Activated CD8-positive, alpha-beta T cell treated with anti-CD3 and anti-CD28 coated beads for 36 hours (primary cell): ENCODE data around the gene FGD3. TPM values are rescaled to one million over a fixed set of nuclear protein-coding genes. Genes with fewer than 3 reads are reported as not detected.

ENCODE experiments used
- ATAC-seq: fragments of 200-7000 bp; cut with Tn5 transposase; one replicate; pipeline ENCODE4 v1.10.0; 2021; ENCODE audit warnings: mild to moderate bottlenecking, moderate library complexity
- CTCF ChIA-PET: fragments of 350-600 bp; sonication (Branson Sonifier 250); formaldehyde crosslinking; loops from one replicate; lab custom pipeline; 2021; ENCODE audit warnings: antibody characterized with exemption; lab: Charles Lee
- POLR2A ChIA-PET: fragments of 350-600 bp; sonication (Branson Sonifier 250); formaldehyde crosslinking; loops from one replicate; lab custom pipeline; 2021; ENCODE audit warnings: antibody characterized with exemption; lab: Charles Lee
- DNase-seq: peaks from one replicate; pipeline ENCODE4 v3.0.0-alpha.2; 2020
- H3K27ac Mint-ChIP-seq: one replicate; pipeline ENCODE4 v1.8.0; 2021; ENCODE audit warnings: mild to moderate bottlenecking, mixed read lengths
- H3K27me3 Mint-ChIP-seq: one replicate; pipeline ENCODE4 v1.8.0; 2021; ENCODE audit warnings: mixed read lengths
- H3K36me3 Mint-ChIP-seq: one replicate; pipeline ENCODE4 v1.8.0; 2021; ENCODE audit warnings: low read depth, mixed read lengths
- H3K4me1 Mint-ChIP-seq: one replicate; pipeline ENCODE4 v1.8.0; 2021; ENCODE audit warnings: low read depth, mixed read lengths
- H3K4me3 Mint-ChIP-seq: one replicate; pipeline ENCODE4 v1.8.0; 2021; ENCODE audit warnings: mild to moderate bottlenecking, moderate library complexity, mixed read lengths
- H3K9me3 Mint-ChIP-seq: one replicate; pipeline ENCODE4 v1.8.0; 2021; ENCODE audit warnings: mixed read lengths
- CTCF ChIP-seq: fragments of 200-600 bp; IDR thresholded peaks from one replicate; pipeline ENCODE4 v1.8.0; 2022; ENCODE audit warnings: antibody characterized with exemption, mild to moderate bottlenecking
- intact Hi-C: fragments of 100-400 bp; cut with micrococcal nuclease; formaldehyde crosslinking; loops from one replicate; pipeline ENCODE4 v1.10.0; 2022
- total RNA-seq, 2 experiments: library from RNA; stranded (reverse); gene quantifications; one replicate each; pipeline ENCODE4 v1.2.3, GENCODE V29; 2021

The FGD3 gene
- total RNA-seq, 2 experiments from 2014 or later: 41.6 to 43.5 TPM

GRCh38 chr9:93061260-93061751 lies 114.0 kb downstream of the FGD3 start:
- ChIA-PET CTCF (interaction anchor here (1.2 to 2.7 kb wide), 4 partner anchors 13 to 58 kb away, joined by 3 to 12 read pairs (median 8); no protein-coding TSS in a partner anchor), POLR2A (interaction anchor here (1.0 to 2.2 kb wide), 2 partner anchors 28 to 97 kb away, joined by 3 to 15 read pairs; no protein-coding TSS in a partner anchor)
- DNase-seq (no peak), ATAC-seq (no peak)
- intact Hi-C loops: loop anchor here (5.0 kb wide), 3 partner anchors 34 to 94 kb away; partner anchors contain the start of gene CARD19
- peaks cover 13% of the 10 kb centered on the region for H3K36me3 Mint-ChIP-seq
- TF ChIP-seq CTCF: no peak
- H3K27ac Mint-ChIP-seq: peak overlapping the region; percentile 97
- H3K9me3 Mint-ChIP-seq: no peaks in the 10 kb centered on the region
- H3K4me3 Mint-ChIP-seq: peak overlapping the region; percentile 86
- H3K4me1 Mint-ChIP-seq: peaks cover 68% of the 10 kb centered on the region
- H3K27me3 Mint-ChIP-seq: no peaks in the 10 kb centered on the region

GRCh38 chr9:93061791-93062763 lies 114.8 kb downstream of the FGD3 start:
- Mint-ChIP-seq H3K27me3 (no peaks in the 10 kb centered on the region), H3K4me1 (peaks cover 73% of the 10 kb centered on the region), H3K9me3 (no peaks in the 10 kb centered on the region), H3K27ac (peak overlapping the region; percentile 97), H3K4me3 (peak overlapping the region; percentile 86), H3K36me3 (peaks cover 15% of the 10 kb centered on the region)
- POLR2A ChIA-PET: interaction anchor here (1.0 to 1.2 kb wide), 2 partner anchors 72 to 108 kb away, joined by 4 read pairs; partner anchors contain the start of gene NINJ1
- DNase-seq (peak; percentile 61), ATAC-seq (no peak)
- peak; percentile 14 for TF ChIP-seq CTCF
- intact Hi-C loops: loop anchor here (5.0 kb wide), 3 partner anchors 35 to 95 kb away; partner anchors contain the start of gene CARD19
- CTCF ChIA-PET: interaction anchor here (0.9 to 1.2 kb wide), 4 partner anchors 42 to 105 kb away, joined by 3 to 4 read pairs (median 3); no protein-coding TSS in a partner anchor

GRCh38 chr9:93064392-93065134 lies 117.2 kb downstream of the FGD3 start:
- ChIA-PET POLR2A (interaction anchor here (0.6 to 4.5 kb wide), 21 partner anchors 9 to 389 kb away, joined by 3 to 30 read pairs (median 5); partner anchors contain the start of genes CARD19, FAM120AOS and NINJ1), CTCF (interaction anchor here (0.6 to 2.9 kb wide), 11 partner anchors 9 to 102 kb away, joined by 3 to 11 read pairs (median 4); no protein-coding TSS in a partner anchor)
- peak; percentile 91 for ATAC-seq
- Mint-ChIP-seq H3K4me3 (peak overlapping the region; percentile 75), H3K27me3 (no peaks in the 10 kb centered on the region), H3K9me3 (no peaks in the 10 kb centered on the region), H3K27ac (peak overlapping the region; percentile 97), H3K4me1 (peaks cover 90% of the 10 kb centered on the region), H3K36me3 (peaks cover 33% of the 10 kb centered on the region)
- DNase-seq: peak; percentile 99
- TF ChIP-seq CTCF: no peak
- intact Hi-C loops: loop anchor here (5.0 kb wide), 3 partner anchors 33 to 97 kb away; partner anchors contain the start of gene CARD19

- no peak for ATAC-seq
Observed at GRCh38 chr9:93065135-93065720, 117.9 kb downstream of the FGD3 start.

More at GRCh38 chr9:93065135-93065720, 117.9 kb downstream of the FGD3 start:
- DNase-seq: no peak
- peak overlapping the region; percentile 97 for H3K27ac Mint-ChIP-seq
- H3K27me3 Mint-ChIP-seq: no peaks in the 10 kb centered on the region
- intact Hi-C loops: no loop called here
- H3K4me3 Mint-ChIP-seq: peak overlapping the region; percentile 75
- ChIA-PET POLR2A (interaction anchor here (0.9 to 4.5 kb wide), 15 partner anchors 10 to 111 kb away, joined by 3 to 30 read pairs (median 7); partner anchors contain the start of gene CARD19), CTCF (interaction anchor here (0.6 to 2.9 kb wide), 10 partner anchors 10 to 108 kb away, joined by 3 to 11 read pairs (median 4); no protein-coding TSS in a partner anchor)
- H3K36me3 Mint-ChIP-seq: peaks cover 33% of the 10 kb centered on the region
- H3K9me3 Mint-ChIP-seq: no peaks in the 10 kb centered on the region
- TF ChIP-seq CTCF: no peak
- peaks cover 89% of the 10 kb centered on the region for H3K4me1 Mint-ChIP-seq
